Right kidney (tissue), 1 donor: ENCODE measurements around the gene DPF3.

Source experiments
- DNase-seq: peaks from one replicate; pipeline ENCODE4 v3.0.0-alpha.2; 2016

The DPF3 gene

DNA sequence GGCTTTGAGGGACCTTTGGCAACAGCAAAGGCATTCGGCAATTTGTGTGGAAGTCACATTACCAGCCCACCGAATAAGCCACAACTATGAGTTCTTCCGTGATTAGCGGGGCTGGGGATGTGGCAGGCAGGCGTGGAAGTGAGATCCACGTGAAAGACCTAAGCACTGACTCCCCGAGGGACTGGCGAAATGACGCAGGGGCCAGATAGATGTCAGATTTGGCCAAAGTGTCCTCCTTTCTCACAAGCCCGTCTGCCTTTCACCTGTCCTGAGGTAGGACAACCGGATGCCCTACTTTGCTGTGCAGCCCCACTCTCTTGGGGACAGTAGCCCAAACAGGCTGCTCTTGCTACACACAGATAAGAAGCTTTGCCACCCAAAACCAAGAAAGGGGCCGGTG is 54.5 kb downstream of the DPF3 start:
- no peak for DNase-seq

DNA sequence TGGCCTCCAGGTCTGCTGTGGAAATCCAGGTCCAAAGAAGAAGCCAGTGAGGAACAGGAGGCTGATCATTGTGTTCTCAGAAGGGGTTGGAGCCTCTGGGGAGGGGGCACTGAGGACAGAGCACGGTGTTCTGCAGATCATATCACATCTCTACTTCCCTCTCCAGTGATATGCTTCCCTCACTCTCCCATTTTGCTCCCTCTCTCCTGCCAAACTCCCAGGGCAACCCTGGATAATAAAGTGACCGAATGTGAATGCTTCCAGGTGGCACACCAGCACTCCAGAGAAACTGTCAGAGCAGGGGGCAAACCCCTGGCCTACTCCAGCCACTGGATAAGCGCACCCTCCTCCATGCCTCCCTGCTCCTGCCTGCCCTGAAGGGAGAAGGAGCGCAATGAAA is 57.8 kb downstream of the DPF3 start:
- no peak for DNase-seq

DNA sequence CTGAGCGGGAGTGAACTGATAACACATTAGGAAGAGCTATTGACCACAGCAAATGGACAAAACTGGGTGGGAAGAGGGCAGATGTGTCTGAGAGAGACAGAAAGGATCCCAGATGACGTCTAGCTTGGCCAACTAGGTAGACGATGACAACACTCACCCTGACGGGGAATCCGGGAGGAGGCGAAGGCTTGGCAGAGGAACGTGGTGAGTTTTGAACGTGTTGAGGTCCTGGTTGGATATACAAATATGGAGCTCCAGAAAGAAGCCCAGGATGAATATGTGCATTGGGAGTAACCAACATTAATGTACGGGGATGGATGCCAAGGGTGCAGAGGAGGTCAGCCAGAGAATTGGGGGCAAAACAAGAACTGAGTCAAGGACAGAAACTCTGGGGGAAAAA is 60.7 kb downstream of the DPF3 start:
- DNase-seq, result no peak

DNA sequence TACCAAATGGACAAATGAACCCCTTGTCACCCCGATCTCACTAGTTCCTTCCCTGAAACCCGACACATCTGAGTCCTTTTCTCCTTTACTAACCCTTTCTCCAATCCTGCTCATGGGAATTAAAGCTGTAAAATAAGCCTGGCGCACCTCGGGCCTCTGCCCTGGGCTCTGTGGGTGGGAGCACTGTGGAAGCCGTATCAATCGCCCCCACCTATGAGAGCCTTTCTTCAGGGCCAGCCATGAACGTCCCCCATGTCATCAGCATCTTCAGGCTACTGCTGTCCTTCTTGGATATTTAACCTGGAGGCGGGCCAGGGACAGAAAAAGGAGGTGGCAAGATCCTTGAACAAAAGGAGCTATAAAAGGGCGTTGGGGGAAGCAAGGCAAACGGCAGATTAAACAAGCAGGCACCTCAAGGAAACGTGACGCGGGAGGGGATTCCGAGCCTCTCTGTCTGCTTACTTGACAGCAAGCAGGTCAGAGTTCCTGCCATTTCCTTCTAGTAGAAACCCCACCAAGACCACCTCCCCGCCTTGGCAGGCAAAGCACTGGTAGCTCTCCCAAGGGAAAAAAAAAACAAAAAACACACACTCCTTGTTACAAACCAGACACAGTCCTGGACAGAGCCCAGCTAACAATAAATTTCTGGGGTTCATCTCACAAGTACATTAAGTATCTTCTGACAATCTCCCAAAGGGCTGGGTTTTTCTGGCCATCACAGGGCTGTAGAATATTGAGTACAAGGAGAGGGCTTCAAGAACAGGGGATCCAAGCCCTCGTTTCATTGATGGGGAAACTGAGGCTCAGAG is 62.9 kb downstream of the DPF3 start:
- no peak for DNase-seq

DNA sequence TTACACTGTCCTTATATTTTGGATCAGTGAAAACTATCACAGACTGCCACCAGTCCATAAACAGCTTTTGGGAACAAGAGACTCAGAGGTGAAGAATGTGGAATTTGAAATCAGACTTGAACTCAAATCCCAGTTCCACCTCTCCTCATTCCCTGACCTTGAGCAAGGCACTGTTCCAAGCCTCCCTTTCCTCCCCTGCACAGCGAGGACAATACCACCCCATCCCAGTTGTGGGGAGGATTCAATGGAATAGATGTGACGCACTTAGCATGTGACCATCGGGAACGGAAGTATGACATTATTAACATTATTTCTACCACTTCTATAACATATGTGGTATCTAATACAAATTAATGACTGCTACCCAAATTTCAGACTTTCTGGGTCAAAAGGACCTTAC is 63.5 kb downstream of the DPF3 start:
- no peak for DNase-seq

DNA sequence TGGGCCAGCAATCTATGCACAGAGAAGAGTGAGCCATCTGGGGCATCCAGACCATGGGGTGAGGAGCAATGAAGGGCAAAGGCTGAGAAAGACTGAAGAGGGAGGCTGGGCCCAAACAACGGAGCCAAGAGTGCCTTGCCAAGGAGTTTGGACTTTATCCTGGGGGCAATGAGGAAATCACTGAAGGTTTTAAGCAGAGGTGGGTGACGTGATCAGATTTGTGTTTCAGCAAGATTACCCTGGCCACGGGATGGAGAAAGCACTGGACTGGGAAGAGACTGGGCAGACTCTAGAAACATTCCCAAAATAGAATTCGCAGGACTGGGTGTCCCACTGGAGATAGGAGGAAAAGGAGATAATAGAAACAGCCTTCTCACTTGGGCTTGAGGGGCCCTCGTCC is 65.3 kb downstream of the DPF3 start:
- no peak for DNase-seq

DNA sequence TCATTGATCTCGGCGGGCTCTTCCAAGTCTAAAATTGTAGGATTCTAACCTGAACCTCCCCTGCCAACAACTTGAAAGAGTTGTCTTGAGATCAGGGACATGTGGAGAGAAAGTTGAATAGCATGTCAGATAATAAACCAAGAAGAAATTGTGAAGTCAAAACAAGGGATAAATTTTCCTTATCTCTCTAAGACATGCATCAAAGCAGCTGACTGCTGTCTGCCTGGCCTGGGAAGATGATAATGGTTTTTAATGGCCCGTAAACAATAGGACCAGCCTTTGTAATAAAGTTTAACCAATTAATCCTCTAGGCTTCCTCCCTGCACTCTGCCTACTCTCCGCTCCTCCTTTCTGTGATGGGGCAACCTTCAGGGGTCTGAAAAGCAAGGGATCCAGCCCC is 67.9 kb downstream of the DPF3 start:
- no peak for DNase-seq

DNA sequence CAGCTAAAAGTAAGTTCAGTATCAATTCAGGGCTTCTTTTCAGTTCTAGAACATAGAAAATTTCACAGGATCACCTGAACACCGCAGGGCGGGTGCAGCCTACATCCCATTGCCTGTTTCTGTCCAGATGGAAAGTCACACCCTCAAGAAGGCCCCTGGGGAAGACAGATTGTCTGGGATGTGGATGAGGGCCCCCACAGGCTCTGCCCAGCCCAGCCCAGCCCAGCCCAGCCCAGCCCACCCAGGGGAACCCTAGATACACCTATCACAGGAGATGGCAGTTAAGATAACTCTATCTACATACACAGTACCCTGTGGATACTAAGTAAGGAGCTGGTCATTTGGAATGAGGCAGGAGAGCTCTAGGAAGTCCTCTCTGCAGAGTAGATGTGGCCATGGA is 68.4 kb downstream of the DPF3 start:
- DNase-seq, result no peak

DNA sequence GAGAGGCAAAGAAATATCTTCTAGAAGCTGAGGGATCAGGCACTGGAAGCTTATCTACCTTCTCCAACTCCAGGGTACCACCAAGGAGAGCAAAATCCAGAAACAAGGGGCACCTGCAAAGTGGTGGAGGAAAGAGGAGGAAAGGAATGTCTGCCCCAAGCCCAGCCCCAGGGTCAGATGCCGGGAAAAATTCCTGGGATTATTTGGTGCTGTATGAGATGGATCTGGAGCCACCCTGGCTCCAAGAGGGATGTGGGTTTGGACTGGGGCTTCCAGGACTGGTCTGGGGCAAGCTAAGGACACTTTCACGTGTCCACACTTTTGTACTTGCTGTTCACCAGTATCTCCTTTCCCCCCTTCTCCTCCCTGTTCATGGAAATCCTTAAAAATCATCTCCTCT is 69.8 kb downstream of the DPF3 start:
- no peak for DNase-seq

DNA sequence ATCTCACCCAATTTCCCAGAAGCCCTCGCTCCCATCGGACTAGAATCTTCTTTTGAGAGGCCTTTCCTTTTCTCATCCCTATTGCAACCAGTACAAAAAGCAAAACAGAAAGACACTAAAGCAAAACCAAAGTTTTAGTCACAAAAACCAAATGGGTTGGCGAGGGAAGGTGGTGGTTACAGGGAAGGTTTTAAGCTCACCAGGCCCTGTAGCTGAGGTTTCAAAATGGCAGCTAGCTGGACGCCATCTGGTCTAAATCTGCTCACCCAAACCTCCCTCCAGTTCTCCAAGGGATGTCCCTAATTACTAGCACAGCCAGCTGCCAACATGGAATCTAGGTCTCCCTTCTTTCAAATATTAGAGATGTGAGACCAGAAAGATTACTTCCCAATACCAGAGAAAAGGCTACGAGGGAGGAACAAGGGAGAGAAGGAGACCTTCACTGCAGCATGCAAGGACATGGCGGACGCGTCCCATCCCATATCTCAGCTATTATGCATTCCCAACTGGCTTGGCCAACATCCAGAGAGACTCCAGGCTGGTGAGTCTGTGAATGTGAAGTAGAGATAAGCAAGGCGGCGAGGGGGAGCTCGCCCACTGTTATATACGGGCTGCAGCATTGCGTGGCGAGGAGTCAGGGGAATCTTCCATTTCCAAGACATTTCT is 70.8 kb downstream of the DPF3 start:
- DNase-seq, result no peak

DNA sequence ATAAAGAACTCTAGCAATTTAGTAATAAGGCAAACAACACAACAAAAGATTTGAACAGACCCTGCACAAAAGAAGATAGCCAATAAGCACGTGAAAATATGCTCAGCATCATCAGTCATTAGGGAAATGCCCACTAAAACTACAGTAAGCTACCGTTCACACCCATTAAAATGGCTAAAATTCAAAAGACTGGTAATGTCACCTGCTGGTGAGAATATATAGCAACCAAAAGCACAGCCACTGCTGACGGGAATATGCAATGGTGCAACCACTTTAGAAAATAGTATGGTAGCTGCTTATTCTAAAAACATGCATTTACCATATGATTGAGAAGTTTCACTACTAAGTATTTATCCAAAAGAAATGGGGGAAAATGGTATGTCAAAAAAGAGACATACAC is 74.9 kb downstream of the DPF3 start:
- DNase-seq, result no peak

DNA sequence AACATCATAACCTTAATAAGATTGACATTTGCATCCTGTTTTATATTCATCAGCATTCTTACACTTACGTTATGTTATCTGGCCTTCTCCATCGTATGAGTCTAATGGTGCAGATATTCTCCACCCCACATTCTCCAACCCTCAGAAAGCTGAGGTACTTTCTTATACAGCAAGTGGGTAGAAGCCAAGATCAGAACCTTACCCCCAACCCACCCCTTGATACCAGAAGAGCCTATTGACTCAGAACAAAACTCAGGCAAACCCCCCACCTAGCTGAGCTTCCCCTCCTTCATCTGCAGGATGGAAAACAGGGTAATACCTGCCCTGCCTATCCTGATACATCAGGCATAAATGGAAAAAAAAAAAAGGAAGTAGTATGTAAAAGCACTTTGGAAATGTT is 77.6 kb downstream of the DPF3 start:
- no peak for DNase-seq

DNA sequence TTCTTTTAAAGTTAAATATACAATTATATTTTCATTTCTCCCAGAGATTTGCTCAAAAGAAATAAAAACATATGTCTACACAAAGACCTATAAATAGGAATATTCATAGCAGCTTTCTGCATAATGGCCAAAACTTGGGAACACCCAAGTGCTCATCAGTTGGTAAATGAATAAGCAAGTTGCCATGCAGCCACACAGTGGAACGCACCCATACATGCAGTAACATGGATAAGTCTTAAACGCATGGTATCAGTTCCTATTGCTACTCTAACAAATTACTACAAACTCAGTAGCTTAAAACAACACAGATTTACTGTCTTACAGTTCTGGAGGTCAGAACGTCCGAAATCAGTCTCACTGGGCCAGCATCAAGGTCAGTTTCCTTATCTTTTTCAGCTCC is 78.5 kb downstream of the DPF3 start:
- no peak for DNase-seq

DNA sequence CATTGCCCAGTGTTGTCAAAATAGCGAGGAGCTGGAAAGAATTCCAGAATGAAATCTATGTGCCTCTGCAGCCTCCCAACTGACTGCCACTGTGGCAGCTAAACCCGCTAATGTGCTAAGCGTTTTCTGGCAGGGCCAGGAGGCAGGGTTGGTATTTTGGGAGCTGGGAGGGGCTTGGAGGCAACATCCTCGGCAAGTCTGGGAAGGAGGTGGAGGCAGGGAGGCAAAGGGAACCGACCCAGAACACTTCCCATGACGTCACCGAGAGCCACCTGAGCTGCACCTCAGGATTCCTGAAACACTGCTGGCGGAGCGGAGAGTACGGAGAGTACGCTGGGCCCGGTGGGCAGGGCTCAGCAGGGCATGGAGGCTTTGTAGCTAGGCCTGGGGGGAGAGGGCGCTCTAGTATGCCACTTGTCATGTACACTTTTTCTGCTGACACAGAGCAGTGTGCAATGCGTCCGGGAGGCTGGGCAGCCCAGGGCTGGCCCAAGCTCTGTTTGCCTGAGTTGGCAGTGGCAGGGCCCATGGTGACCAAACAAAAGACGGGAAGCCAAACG is 81.5 kb downstream of the DPF3 start:
- DNase-seq, result peak; percentile 48

DNA sequence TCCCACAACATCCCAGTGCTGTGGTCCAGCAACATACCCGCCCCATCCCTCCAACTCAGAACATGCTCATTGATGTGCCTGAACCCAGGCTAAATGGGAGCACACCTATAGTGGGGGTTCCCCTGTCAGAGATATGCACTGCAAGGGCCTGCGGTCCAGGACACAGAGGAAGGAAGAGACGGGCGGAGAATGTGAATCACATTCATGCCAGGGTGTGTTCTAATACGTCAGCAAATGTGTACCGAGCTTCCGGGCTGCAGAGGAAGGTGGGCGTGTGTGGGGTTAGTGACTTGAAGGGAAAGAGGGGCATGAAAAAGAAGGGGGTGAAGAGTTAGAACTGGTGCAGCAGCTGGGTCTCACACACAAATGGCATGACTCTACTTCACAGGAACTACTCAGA is 83.7 kb downstream of the DPF3 start:
- DNase-seq, result no peak

DNA sequence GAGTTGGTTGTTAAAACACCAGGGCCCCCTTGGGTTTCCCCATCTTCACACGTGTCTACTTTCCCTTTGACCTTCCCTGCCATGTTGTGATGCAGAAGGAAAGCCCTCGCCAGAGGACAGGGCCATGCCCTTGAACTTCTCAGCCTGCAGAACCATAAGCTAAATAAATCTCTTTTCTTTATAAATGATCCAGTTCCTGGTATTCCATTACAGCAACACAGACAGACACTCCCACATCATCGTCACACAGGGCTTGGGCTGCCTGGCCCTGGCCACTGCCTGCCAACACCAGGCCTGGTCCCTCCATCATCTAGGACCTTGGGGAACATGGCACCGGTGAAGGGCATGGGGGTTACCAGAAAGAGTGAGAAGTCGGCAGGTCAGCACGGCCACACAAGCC is 84.8 kb downstream of the DPF3 start:
- no peak for DNase-seq

DNA sequence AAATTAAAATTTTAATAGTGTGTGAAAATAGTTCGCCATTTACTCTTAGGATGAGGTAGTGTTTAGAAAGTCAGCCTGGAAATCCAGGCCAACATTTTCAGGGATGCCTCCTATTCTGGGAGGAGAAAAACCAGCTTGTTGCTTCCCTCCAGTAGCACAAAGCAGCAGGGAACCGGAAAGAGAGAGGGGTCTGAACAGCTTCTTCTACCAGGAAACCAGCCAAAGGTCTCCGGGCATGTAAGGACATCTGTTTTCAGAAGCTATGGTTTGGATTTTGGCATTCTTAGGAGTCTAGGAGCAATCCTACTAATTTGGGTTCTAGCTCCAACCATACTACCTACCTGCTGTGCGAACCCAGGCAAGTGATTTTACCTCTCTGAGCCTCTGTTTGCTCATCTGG is 85.3 kb downstream of the DPF3 start:
- DNase-seq, result no peak

DNA sequence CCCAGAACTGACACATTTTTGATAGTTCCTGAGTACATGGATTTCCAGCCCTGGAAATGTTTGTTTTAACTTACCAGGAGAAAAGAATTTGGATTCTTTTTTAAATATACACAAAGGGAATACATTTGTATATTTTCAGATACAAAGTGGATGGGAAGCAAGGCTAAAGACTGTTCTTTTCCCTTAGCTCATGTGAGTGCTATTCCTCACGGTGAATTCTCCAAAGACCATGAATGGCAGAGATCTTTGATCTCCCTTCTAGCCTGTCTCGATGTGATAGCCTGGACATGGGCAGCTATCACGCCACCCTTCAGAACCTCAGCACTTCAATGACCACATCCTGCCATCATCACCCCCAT is 91.3 kb downstream of the DPF3 start:
- DNase-seq, result no peak

DNA sequence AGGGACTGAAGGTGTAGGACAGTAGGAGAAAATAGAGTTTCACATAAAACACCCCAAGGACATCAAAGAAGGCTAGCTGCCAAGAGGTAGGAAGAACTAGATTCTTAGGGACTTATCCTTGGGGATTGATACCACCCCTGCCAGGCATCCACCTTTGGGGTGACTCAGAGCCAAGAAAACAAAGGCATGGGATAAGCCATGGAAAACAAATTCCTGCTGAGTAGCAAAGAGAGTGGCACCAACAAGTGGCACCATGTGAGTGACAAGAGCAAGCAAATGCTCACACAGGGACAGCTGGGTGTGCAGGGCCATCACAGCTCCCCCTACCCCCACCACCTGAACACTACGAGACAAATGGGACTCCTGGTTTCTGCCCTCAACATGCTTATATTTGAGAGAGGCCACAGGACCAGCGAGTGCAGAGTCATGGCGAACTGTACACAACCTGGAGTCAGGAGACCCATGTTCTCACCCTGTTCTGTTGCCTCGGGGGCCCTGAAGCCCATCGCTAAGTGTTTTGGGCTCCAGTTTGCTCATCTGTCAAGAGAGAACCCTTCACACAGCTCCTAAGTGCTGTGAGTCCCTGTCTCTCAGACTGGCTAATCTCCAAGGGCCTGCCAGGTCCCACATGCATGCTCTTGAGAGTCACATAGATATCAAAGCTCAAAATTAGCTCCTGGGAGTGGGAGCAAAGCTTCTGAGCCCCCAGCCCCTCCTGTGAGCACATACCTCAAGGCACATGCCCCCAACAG is 91.9 kb downstream of the DPF3 start:
- DNase-seq, result no peak

DNA sequence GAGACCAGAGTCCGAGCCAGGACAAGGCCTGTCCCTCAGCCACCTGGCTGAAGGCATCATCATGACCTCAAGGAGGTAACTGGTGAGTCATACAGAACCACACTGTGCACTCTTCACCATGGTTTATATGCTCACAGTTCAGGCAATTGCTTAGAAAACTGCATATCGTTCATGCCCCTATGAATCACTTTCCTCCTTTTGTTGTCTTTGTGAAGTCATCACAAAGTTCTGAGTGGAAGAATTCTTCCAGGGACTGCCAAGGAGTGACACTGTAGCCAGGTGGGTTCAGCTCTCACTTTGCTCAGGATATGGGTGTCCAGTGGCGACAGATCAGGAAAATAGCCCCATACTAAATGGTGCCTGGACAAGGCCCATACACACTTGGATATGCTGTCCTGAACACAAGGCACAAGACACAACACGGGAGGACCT is 92.5 kb downstream of the DPF3 start:
- no peak for DNase-seq

DNA sequence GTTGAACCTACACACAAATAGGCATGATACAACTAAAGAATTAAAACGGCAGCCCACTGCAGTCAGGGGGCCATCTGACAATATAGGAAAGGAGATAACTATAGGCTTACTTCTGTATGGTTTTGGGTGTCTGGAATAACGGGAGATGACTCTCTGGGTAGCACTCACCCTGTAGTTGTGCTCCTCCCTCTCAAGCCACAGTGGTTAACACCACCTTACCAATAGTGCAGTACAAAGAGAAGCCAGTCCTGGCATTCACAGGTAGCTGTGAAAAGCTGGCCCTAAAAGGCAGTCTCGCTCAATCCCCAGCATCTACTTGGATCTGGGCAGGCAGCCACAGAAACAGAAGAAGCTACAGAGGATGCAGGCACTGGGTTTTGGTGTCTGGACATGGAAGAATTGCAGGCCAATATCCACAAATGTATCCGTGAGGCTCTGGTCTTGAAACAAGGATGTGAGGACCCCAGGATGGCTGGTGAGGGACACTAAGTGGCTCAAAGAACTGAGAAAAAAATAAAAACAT is 93.0 kb downstream of the DPF3 start:
- no peak for DNase-seq

DNA sequence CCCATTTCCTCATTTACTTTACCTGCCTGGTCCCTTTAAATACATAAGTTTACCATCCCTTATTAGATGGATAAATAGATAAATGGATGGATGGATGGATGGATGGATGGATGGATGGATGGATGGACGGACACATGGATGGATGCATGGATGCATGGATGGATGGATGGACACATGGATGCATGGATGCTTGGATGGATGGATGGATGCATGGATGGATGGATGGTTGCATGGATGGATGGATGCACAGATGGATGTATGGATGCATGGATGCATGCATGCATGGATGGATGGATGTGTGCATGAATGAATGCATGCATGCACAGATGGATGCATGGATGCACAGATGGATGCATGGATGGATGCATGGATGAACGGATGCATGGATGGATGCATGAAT is 93.6 kb downstream of the DPF3 start:
- no peak for DNase-seq

DNA sequence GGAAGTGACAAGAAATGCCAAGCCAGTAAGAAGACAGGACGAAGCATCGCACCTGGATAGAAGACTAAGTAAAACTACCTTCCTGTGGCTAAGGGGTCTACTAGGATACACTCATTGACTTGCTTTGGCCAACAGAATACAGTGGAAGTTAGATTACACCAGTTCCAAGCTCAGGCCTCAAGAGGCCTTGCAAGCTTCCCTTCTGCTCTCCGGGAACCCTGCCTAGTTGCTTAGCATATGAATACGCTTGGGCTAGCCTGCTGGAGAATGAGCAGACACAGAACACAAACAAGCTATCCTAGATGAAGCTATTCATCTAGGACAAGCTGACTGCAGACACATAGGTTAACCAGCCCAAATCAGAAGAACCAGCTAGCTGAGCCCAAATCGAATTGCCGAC is 97.0 kb downstream of the DPF3 start:
- no peak for DNase-seq
